T-helper 1 cell (primary cell): Measurements from ENCODE around the gene TGFBR3.

ENCODE experiments used
- DNase-seq, 5 donors: peaks; one replicate each; pipeline ENCODE4 v3.0.0-alpha.2; 2012 to 2020

TGFBR3 gene

GRCh38 chr1:91707114-91707889 is 178.6 kb downstream of the TGFBR3 start:
- DNase-seq: no peak

DNA sequence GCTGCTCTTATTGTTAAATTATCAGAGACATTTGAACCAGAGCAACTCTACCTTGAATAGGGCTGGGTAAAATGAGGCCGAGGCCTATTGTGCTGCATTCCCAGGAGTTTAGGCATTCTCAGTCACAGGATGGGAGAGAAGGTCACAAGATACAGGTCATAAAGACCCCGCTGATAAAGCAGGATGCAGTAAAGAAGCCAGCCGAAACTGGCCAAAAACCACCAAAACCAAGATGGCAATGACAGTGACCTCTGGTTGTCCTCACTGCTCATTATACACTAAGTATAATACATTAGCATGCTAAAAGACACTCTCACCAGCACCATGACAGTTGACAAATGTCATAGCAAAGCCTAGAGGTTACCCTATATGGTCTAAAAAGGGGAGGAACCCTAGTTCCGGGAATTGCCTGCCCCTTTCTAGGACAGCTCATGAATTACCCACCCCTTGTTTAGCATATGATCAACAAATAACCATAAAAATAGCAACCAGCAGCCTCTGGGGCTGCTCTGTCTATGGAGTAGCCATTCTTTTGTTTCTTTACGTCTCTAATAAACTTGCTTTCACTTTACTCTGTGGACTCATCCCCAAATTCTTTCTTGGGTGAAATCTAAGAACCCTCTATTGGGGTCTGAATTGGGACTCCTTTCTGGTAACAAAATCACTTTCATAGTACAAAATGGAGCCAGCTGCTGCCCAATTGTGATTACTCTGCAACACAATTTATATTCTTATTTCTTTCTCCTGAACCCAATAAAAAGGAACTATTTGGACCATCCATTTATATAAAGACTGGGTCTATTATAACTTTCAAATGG is 179.6 kb downstream of the TGFBR3 start:
- DNase-seq: no peak

GRCh38 chr1:91704746-91705145 is 181.2 kb downstream of the TGFBR3 start:
- DNase-seq: no peak

GRCh38 chr1:91703095-91703494 is 182.9 kb downstream of the TGFBR3 start:
- DNase-seq: no peak

GRCh38 chr1:91701472-91701869 is 184.5 kb downstream of the TGFBR3 start:
- DNase-seq: no peak

GRCh38 chr1:91700771-91701471 is 185.0 kb downstream of the TGFBR3 start:
- DNase-seq: no peak

DNA sequence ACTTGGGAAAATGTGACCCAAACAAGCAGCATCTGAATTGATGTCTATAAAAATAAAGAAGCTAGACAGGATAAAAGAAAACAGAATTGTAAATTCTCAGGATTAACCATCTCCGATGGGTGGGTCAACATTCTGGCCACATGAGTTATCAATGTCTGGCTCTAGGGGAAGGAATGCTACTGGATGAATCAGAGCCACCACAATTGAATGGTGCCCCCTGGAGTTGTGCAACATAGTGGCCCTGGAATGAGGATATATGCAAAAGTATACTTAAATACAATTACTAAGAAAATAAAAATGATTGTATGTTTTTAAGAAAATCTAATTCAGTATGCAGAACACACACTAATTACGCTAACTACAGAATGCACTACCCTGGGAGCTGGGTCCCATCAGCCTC is 185.6 kb downstream of the TGFBR3 start:
- DNase-seq: no peak

- DNase-seq: peak in 1 of 5 donors; percentile 40
Measured at GRCh38 chr1:91699339-91699974, 186.5 kb downstream of the TGFBR3 start.

DNA sequence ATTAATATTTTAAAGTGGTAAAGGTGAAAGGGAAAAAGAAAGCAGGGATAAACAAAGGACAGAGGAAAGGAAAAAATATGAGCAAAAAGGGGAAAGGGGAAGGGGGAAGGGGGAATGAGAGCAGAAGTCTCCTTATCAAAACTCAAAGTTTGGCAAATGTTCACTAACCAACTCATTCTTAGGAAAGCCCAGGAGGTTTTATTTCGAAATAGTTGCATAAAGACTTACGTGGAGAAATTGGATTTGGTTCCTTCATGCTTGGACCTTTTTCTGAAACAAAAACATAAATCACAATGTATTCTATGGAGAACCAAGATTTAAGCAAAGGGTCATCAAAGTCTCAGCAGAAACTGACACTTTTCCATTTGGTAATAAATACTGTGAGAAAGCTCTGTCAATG is 188.1 kb downstream of the TGFBR3 start:
- no peak for DNase-seq

DNA sequence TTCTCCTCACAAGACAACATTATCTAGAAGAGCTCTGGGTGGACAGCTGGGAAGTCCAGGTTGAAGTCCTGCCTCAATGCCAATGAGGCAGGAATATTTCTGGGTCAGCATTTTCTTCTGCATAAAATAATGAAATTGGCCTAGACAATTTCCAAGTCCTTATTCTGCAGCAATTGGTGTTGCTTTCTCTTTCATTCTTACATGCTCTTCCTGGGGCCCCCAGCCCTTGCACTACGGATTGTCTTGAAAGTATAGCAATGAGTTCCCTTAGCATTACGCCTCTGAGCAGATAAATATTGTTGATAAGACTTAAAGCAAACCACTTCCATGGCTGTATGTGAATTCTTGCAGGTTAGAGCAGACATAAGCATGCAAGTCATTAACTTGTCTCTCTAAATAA is 188.5 kb downstream of the TGFBR3 start:
- DNase-seq: peak in 3 of 5 donors; percentile 6 to 95 (median 8)

GRCh38 chr1:91696321-91696720 is 189.6 kb downstream of the TGFBR3 start:
- no peak for DNase-seq

DNA sequence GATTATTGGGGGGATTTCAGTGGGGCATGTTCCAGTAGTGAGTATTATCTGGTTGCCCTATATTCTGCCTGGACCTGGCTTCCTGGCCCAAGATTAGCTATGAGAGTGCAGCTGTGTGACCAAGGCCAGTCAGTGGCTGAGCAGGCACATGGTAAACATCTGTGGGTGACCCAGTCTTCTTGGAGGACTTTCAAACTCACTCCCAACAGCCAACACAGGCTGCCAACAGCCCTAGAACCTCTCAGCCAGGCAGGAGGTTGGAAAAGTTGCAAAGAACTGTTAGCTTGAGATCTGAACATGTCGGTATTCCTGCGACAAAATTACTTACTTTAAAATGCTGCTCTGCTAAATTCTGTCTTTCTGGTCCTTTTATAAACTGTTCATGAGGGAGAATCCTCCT is 192.4 kb downstream of the TGFBR3 start:
- DNase-seq: no peak

GRCh38 chr1:91691525-91691924 is 194.4 kb downstream of the TGFBR3 start:
- no peak for DNase-seq

DNA sequence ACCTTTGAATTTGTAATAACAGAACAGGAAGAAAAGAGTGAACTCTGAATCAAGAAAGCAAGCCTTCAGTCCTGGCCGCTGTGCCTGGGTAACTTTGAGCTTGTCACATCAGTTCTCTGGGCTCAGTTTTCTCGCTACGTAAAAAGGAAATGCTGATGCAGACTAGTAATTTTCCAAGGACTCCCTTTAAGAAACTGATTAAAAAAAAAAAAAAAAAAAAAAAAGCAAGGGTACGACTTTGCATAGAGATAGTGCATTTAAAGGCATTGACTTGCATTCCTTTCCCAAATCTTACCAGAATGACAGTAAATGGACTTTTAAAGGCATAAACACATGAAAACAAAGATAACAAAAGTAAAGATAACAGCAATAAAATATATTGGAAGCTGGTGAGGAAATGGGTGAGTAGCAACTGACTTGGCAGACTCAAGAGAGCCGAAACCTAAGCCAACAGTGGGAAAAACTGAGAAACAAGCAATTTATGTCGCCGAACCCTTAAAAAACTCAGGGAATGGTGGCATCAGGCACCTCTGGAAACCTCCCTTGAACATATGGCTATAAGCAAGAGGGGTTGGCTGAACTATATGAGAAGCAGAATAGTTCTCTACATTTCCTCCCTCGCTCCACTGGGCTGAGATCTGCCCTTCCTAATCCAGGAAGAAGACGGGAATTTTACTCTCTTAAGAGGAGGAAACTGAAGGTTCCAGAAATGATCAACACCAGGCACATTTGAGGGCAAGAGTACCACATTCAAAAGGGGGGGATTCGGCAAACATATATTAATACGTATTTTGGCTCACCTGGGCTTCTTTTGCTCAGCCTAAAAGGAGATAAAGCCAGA is 196.1 kb downstream of the TGFBR3 start:
- DNase-seq: no peak

DNA sequence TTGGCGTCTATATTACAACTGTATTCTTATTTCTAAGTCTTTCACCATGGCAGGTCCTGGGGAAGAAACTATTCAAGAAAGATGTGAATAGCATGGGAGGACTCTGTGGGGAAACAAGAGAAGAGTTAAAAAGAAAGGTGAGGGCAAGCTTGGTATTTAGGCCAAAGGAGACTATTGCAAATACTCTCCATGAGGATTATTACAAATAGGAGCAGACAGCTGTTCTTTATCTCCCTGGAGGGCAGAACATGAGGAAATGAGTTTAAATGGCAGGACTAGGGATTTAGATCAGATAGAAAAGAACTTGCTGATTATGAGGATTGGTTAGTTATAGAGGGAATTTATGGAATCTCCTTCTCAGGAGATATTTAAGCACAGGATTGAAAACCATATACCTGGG is 198.5 kb downstream of the TGFBR3 start:
- DNase-seq: no peak

- DNase-seq: no peak
Measured at GRCh38 chr1:91685994-91686393, 200.0 kb downstream of the TGFBR3 start.

GRCh38 chr1:91684481-91685196 is 201.3 kb downstream of the TGFBR3 start:
- peak in 1 of 5 donors; percentile 75 for DNase-seq

- DNase-seq: no peak
Measured at GRCh38 chr1:91683598-91683951, 202.4 kb downstream of the TGFBR3 start.

DNA sequence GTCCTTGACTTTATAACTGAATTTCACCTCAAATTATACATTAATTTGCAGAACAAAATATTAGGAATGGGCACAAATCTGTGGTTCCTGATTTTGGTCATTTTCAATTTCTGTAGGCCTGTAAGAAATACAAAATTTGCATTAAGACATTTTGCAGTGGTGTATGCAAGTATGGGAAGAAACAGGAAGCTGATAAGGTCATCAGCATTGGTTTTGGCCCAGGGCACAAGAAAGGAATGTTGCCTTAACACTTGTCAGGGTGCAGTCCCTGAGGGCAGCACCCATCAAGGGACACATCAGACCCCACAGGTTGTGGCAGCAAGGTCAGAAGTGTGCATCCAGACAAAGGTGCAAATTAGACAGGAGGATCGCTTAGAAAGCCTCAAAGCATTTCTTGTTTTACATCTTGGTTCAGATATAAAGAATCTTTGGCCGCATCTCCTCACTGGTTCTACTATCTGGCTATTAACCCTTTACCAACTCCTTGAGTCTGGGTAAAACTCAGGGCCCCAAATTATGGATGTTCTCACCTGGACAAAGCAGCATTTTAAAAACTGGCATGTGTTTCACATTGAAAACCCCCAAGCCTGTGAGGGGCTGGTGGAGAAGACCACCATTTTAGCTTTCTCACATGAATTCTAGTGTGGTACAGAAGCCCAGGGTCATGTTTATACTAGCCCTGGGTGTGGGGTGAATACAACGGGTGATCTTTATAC is 202.9 kb downstream of the TGFBR3 start:
- no peak for DNase-seq

DNA sequence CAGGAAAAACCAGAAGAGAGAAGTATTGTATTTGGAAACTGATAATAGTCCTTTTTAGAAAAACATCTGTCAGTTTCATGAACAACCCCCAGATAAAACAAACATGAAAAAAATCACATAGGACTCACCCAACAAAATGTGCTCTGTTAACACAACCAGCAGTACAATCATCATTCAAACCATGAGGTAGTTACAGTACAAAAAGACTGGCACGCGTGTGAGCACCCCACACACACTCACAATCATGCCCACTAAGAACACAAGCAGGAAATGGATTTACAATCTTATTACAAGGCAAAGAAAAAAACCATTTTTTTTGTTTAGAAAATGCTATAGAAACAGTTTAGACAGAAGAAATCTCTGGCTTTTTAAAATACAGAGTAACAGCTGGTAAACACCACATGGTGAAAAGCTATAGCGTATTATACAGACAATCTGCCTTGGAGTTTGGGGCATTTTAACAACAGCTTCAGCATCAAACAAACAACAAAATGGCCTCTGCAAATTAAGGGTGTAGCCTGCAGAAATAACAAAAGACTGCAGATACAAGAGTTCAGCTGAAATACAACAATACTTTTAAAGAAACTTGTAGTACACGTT is 205.3 kb downstream of the TGFBR3 start:
- peak in 1 of 5 donors; percentile 44 for DNase-seq
